ENCODE results near the gene LIN28B.

Gene LIN28B

GRCh38 chr6:105108631-105109262 lies 151.8 kb downstream of the LIN28B start:
- Histone ChIP-seq H3K27ac (ENCODE audit: extremely low read depth, low read depth, low read length) (no peak overlapping the region), H3K9me3 (ENCODE audit: control insufficient read depth, insufficient read depth, low read depth, low read length) (no peaks in the 10 kb centered on the region), H3K36me3 (ENCODE audit: control insufficient read depth in 2 of 2, insufficient read depth in 1 of 2, low read length in 2 of 2) (peaks cover 0 to 34% of the 10 kb centered on the region in 2 experiments; a peak in 2 of 3 replicates), H3K4me1 (ENCODE audit: control insufficient read depth, insufficient read depth, low read length) (peaks cover 4% of the 10 kb centered on the region; the same call in 1 of the 2 replicates), H3K4me3 (ENCODE audit: low read depth, low read length) (no peak overlapping the region)
- ChIA-PET CTCF (interaction anchor here (1.3 to 1.8 kb wide), 2 partner anchors 9 to 192 kb away, joined by 3 to 6 read pairs; no protein-coding TSS in a partner anchor), POLR2A (no interaction called here)
- peak; percentile 54 for TF ChIP-seq PRDM6 (tag by site-specific recombination; IDR thresholded peaks at IDR 0.05)
- no peak for TF ChIP-seq ZBTB48 (tag by site-specific recombination; IDR thresholded peaks at IDR 0.05)
- no peak for TF ChIP-seq ZNF785 (tag by site-specific recombination; IDR thresholded peaks at IDR 0.05)
- TF ChIP-seq ZNF558 (tag by site-specific recombination; IDR thresholded peaks at IDR 0.05): no peak
- no peak for TF ChIP-seq PBX3 (CRISPR knock-in tag; IDR thresholded peaks at IDR 0.05)
- no peak for TF ChIP-seq ZNF514 (tag by site-specific recombination; IDR thresholded peaks at IDR 0.05)
- TF ChIP-seq BCL11A (tag by site-specific recombination; IDR thresholded peaks at IDR 0.05; ENCODE audit: low read depth): no peak
- TF ChIP-seq MYNN (tag by site-specific recombination; IDR thresholded peaks at IDR 0.05; ENCODE audit: borderline replicate concordance): peak; percentile 70; the same call in 1 of the 2 replicates

GRCh38 chr6:105109955-105110895 lies 153.3 kb downstream of the LIN28B start:
- ChIA-PET POLR2A (no interaction called here), CTCF (interaction anchor here (0.5 to 1.6 kb wide), 5 partner anchors 22 to 1075 kb away, joined by 3 to 5 read pairs (median 3); no protein-coding TSS in a partner anchor)
- H3K9me3 ChIP-seq (ENCODE audit: control insufficient read depth, insufficient read depth, low read depth, low read length): no peaks in the 10 kb centered on the region
- TF ChIP-seq PRDM4 (tag by site-specific recombination; IDR thresholded peaks at IDR 0.05): no peak
- TF ChIP-seq TCF7L2 (IDR thresholded peaks at IDR 0.05; ENCODE audit: borderline replicate concordance, low read depth, low read length): no peak
- no peak for TF ChIP-seq ZNF791 (tag by site-specific recombination; IDR thresholded peaks at IDR 0.05)
- TF ChIP-seq ZSCAN18 (tag by site-specific recombination; IDR thresholded peaks at IDR 0.05): no peak
- TF ChIP-seq ZNF23 (tag by site-specific recombination; IDR thresholded peaks at IDR 0.05; ENCODE audit: borderline replicate concordance): no peak
- no peak for TF ChIP-seq ZNF121 (tag by site-specific recombination; IDR thresholded peaks at IDR 0.05)
- no peak for TF ChIP-seq ZNF146 (tag by site-specific recombination; IDR thresholded peaks at IDR 0.05)
- TF ChIP-seq ZSCAN5A (tag by site-specific recombination; IDR thresholded peaks at IDR 0.05): no peak
- TF ChIP-seq OSR2 (tag by site-specific recombination; IDR thresholded peaks at IDR 0.05): no peak
- TF ChIP-seq ZNF548 (tag by site-specific recombination; IDR thresholded peaks at IDR 0.05): no peak
- no peak for TF ChIP-seq ZEB2 (tag by site-specific recombination; IDR thresholded peaks at IDR 0.05)
- no peak for TF ChIP-seq ZSCAN30 (tag by site-specific recombination; IDR thresholded peaks at IDR 0.05)
- TF ChIP-seq ZNF677 (tag by site-specific recombination; IDR thresholded peaks at IDR 0.05): no peak

More at GRCh38 chr6:105109955-105110895, 153.3 kb downstream of the LIN28B start:
- Histone ChIP-seq H3K27ac (ENCODE audit: extremely low read depth, low read depth, low read length) (no peak overlapping the region), H3K4me3 (ENCODE audit: low read depth, low read length) (no peak overlapping the region), H3K4me1 (ENCODE audit: control insufficient read depth, insufficient read depth, low read length) (peaks cover 4% of the 10 kb centered on the region; the same call in 1 of the 2 replicates), H3K36me3 (ENCODE audit: control insufficient read depth in 2 of 2, insufficient read depth in 1 of 2, low read length in 2 of 2) (peaks cover 0 to 34% of the 10 kb centered on the region in 2 experiments; a peak in 2 of 3 replicates)

All from HEK293 (cell line).